Thyroid gland (tissue), 4 donors: ENCODE results near the gene DSG4. TPM values are rescaled to one million over a fixed set of nuclear protein-coding genes. Genes with fewer than 3 reads are reported as not detected.

Experiments
- DNase-seq, 2 donors: peaks; one replicate each; pipeline ENCODE4 v3.0.0-alpha.2; 2019
- H3K27ac ChIP-seq, 3 donors: fragments of 200-600 bp; sonication (generic); 1 replicate in 2 of 3; 2 replicates in 1 of 3; pipeline ENCODE4 v1.5.1; 2016 to 2019; ENCODE audit warnings: mild to moderate bottlenecking in 1 of 3, moderate library complexity in 1 of 3
- H3K27me3 ChIP-seq: fragments of 200-600 bp; sonication (generic); one replicate; pipeline ENCODE4 v1.5.1; 2019
- H3K36me3 ChIP-seq, 2 donors: fragments of 200-600 bp; sonication (generic); one replicate each; pipeline ENCODE4 v1.5.1; 2016 to 2019
- H3K4me1 ChIP-seq, 2 donors: fragments of 200-600 bp; sonication (generic); one replicate each; pipeline ENCODE4 v1.5.1; 2017 to 2019
- H3K4me3 ChIP-seq, 3 donors: fragments of 200-600 bp; sonication (generic); replicated peaks in 1 of 3; 1 replicate in 2 of 3; 2 replicates in 1 of 3; pipeline ENCODE4 v1.5.1; 2016; ENCODE audit warnings: mild to moderate bottlenecking in 1 of 3
- H3K9me3 ChIP-seq: fragments of 200-600 bp; sonication (generic); one replicate; pipeline ENCODE4 v1.5.1; 2017
- POLR2A ChIP-seq, 2 donors: fragments of 450-650 bp; IDR thresholded peaks; one replicate each; pipeline ENCODE4 v1.6.1; 2017; ENCODE audit warnings: antibody characterized with exemption in 2 of 2, mild to moderate bottlenecking in 2 of 2, moderate library complexity in 1 of 2
- WGBS, 2 donors: methylation state at CpG; one replicate each; pipeline ENCODE4 v1.1.5; 2017; 5-methylcytosine and 5-hydroxymethylcytosine counted together
- intact Hi-C: fragments of 100-400 bp; cut with DNase I; formaldehyde crosslinking; loops from one replicate; pipeline ENCODE4 v1.15.1; 2023
- total RNA-seq, 4 donors: library from RNA; depleted of rRNA; stranded (reverse); fragments of >200 nt; gene quantifications; one replicate each; pipeline ENCODE4 v1.2.3, GENCODE V29; 2016
- TF ChIP-seq, protein P1 (sequence below), 6 experiments: fragments of 200-600 bp in 3 of 6; fragments of 450-650 bp in 3 of 6; sonication (generic) in 3 of 6; IDR thresholded peaks; one replicate each; pipeline ENCODE4 v1.5.1; 2016 to 2019; ENCODE audit warnings: antibody characterized with exemption in 6 of 6, mild to moderate bottlenecking in 2 of 6, inconsistent platforms in 1 of 6, moderate library complexity in 1 of 6

DSG4 gene
- total RNA-seq, 4 donors from 2014 or later = not detected

DNA sequence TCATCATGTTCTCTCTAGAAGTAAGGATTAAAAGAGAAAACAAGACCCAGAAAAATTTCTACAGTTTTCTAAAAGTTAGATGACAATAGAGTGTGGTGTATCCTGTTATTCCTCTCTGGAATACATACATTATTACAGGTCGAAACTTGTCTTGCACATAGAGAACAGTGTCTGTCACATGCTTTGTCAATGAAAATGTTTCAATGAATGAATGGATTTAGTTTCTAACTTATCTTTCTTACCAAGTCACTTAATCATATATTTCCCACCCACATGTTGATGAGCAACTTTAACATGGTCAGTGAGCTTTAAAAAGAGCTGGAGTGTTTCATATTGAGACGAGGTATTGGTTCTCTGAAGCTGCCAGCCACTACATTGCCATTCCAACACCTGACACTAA lies 4.3 kb downstream of the DSG4 start:
- no peaks in the 10 kb centered on the region for H3K4me1 ChIP-seq
- intact Hi-C loops = no loop called here
- no peaks in the 10 kb centered on the region for H3K9me3 ChIP-seq
- H3K27ac ChIP-seq = no peak overlapping the region
- no peak overlapping the region for H3K4me3 ChIP-seq
- H3K27me3 ChIP-seq = no peaks in the 10 kb centered on the region
- no peak for DNase-seq
- 73% methylated on average over 2 of the region's 2 CpGs for WGBS, 2 donors
- H3K36me3 ChIP-seq = no peaks in the 10 kb centered on the region
- TF ChIP-seq POLR2A (IDR thresholded peaks at IDR 0.05) = no peak
- TF ChIP-seq, protein P1, sequence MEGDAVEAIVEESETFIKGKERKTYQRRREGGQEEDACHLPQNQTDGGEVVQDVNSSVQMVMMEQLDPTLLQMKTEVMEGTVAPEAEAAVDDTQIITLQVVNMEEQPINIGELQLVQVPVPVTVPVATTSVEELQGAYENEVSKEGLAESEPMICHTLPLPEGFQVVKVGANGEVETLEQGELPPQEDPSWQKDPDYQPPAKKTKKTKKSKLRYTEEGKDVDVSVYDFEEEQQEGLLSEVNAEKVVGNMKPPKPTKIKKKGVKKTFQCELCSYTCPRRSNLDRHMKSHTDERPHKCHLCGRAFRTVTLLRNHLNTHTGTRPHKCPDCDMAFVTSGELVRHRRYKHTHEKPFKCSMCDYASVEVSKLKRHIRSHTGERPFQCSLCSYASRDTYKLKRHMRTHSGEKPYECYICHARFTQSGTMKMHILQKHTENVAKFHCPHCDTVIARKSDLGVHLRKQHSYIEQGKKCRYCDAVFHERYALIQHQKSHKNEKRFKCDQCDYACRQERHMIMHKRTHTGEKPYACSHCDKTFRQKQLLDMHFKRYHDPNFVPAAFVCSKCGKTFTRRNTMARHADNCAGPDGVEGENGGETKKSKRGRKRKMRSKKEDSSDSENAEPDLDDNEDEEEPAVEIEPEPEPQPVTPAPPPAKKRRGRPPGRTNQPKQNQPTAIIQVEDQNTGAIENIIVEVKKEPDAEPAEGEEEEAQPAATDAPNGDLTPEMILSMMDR (IDR thresholded peaks at IDR 0.05) = no peak

DNA sequence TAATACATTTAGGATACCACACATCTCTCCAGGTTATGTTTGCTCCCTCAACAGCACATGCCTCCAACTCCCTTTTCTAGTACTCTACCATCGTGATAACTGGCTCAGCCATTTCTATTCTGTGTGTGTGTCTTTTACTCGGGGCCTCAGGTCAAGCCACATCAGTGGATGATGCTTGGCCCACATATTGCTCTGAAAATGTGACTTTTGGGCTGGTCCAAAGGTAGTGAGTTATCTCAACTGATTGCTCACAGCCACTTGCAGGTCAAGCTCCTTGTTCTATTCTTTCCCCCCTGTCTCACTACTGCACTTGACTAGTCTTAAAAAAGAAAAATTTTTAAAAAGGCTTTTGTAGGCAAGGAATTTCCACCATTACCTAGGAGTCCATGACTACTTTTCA lies 5.5 kb downstream of the DSG4 start:
- 92 to 98% methylated on average over 2 of the region's 2 CpGs for WGBS, 2 donors
- no peak for DNase-seq
- intact Hi-C loops = no loop called here
- Histone ChIP-seq H3K27ac (no peak overlapping the region), H3K4me1 (no peaks in the 10 kb centered on the region), H3K36me3 (no peaks in the 10 kb centered on the region), H3K4me3 (no peak overlapping the region), H3K9me3 (no peaks in the 10 kb centered on the region), H3K27me3 (no peaks in the 10 kb centered on the region)
- TF ChIP-seq, protein P1 (IDR thresholded peaks at IDR 0.05) = no peak
- TF ChIP-seq POLR2A (IDR thresholded peaks at IDR 0.05) = no peak

DNA sequence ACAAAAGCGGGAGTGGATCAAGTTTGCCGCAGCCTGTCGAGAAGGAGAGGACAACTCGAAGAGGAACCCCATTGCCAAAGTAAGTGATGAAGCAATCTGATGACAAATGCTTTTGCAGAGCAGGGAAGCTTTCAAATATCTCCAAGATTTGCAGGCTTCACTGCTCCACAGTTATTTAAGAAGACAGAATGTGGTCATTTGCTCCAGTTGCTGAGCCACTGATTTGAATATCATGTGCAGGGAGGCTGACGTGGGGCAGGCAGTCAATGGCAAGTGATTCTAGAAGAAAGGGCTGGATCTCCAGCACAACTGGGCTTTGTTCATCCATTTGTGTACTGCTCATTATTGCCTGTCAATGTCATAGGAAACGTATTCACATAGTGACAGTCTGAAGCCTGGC lies 10.2 kb downstream of the DSG4 start:
- WGBS, 2 donors = 56 to 71% methylated on average over 6 of the region's 6 CpGs

DNA sequence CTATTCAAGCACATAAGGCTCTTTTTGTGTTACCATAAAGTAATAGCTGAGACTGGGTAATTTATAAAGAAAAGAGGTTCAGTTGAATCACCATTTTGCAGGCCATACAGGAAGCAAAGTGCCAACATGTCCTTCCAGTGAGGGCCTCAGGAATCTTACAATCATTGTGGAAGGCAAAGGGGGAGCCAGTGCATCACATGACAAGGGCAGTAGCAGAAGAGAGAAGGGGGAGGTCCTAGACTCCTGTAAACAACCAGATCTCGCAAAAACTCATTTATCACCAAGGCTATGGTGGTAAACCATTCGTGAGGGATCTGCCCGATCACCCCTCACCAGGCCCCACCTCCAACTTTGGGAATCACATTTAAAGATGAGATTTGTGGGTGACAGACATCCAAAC lies 16.7 kb downstream of the DSG4 start:
- no peak for DNase-seq
- intact Hi-C loops = no loop called here
- H3K4me3 ChIP-seq = no peak overlapping the region
- no peaks in the 10 kb centered on the region for H3K27me3 ChIP-seq
- no peaks in the 10 kb centered on the region for H3K36me3 ChIP-seq
- TF ChIP-seq, protein P1 (IDR thresholded peaks at IDR 0.05) = no peak
- no peak for TF ChIP-seq POLR2A (IDR thresholded peaks at IDR 0.05)
- 90 to 95% methylated on average over 3 of the region's 3 CpGs for WGBS, 2 donors
- no peaks in the 10 kb centered on the region for H3K4me1 ChIP-seq
- no peaks in the 10 kb centered on the region for H3K9me3 ChIP-seq
- H3K27ac ChIP-seq = no peak overlapping the region

More for the DNA sequence above, 10.2 kb downstream of the DSG4 start:
- Histone ChIP-seq H3K4me3 (no peak overlapping the region), H3K9me3 (no peaks in the 10 kb centered on the region), H3K27ac (no peak overlapping the region), H3K27me3 (no peaks in the 10 kb centered on the region), H3K36me3 (no peaks in the 10 kb centered on the region), H3K4me1 (no peaks in the 10 kb centered on the region)
- peak in 1 of 2 donors; percentile 33 for DNase-seq
- TF ChIP-seq, protein P1 (IDR thresholded peaks at IDR 0.05) = no peak
- no peak for TF ChIP-seq POLR2A (IDR thresholded peaks at IDR 0.05)
- intact Hi-C loops = no loop called here

DNA sequence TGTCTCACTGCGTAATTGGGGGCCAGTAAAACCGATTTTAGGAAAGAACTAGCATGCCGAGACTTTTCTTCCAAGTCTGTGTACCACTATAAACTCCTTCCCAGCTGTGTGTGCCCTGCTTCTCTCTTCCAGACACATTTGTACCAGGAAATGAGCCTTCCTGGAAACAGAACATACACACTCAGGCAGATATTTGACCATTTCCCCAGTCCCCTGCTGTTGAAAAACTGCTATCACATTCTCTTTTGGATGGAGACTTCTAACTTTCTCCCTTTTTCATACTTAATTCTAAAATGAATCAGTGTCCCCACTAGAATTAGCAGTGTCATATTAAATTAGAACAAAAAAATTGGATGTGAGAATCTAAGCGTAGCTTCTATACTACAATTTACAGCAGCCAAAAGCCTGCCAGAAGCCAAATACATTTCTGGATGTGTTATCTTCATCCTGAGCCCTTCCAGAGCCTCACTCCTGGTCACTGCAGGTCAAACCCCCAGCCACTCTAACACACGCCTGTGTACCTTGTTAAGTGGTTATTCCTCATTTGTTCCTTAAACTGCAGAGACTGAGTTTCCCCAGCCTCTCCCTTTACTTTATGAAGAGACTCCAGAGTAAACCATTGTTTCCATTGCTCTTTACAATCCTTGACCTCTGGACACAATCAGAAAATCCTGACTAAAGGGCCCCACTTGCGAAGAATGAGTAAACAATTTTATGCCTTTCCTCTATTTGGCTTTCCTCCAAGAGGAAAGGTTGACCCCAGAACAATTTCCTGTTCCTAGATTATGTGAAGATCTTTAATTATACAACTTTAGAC lies 20.4 kb downstream of the DSG4 start:
- WGBS, 2 donors = 60 to 70% methylated on average over 6 of the region's 6 CpGs
- H3K36me3 ChIP-seq = no peaks in the 10 kb centered on the region

More for the DNA sequence above, 20.4 kb downstream of the DSG4 start:
- no peaks in the 10 kb centered on the region for H3K27me3 ChIP-seq
- no peak for TF ChIP-seq POLR2A (IDR thresholded peaks at IDR 0.05)
- TF ChIP-seq, protein P1 (IDR thresholded peaks at IDR 0.05) = no peak
- H3K27ac ChIP-seq = no peak overlapping the region
- no peaks in the 10 kb centered on the region for H3K4me1 ChIP-seq
- H3K9me3 ChIP-seq = no peaks in the 10 kb centered on the region
- no peak for DNase-seq
- H3K4me3 ChIP-seq = no peak overlapping the region
- intact Hi-C loops = no loop called here
